Measurements from ENCODE around the gene PDE4B.

The PDE4B gene

GRCh38 chr1:66354311-66355201 lies 561.9 kb downstream of the PDE4B start:
- H3K9me3 Mint-ChIP-seq, result no peaks in the 10 kb centered on the region
- DNase-seq (ENCODE audit: low spot score in 2 of 2) (no peak), ATAC-seq (no peak)
- H3K4me1 Mint-ChIP-seq, result peaks cover 91% of the 10 kb centered on the region
- H3K4me3 Mint-ChIP-seq, result no peak overlapping the region
- peaks cover 98% of the 10 kb centered on the region for H3K36me3 Mint-ChIP-seq
- H3K27ac Mint-ChIP-seq, result no peak overlapping the region

DNA sequence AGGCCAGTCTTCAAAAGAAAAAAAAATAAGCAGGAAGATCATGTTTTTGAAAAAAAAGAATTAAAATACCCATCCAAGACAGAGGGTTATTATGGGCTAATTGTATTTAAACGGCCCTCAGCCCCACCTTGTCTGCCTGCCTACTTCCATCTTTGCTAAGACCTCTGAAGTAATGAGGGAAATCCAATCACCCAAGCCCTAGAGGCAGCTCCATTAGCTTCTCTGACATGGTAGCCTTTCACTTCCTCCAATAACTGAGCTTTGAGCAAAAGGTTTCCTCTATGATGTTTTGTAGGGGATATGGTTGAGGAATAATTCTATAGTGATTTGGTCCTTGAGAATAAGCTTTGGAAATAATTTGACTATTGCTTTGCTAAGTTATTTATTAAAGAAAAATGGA lies 563.1 kb downstream of the PDE4B start:
- H3K4me3 Mint-ChIP-seq, result no peak overlapping the region

DNA sequence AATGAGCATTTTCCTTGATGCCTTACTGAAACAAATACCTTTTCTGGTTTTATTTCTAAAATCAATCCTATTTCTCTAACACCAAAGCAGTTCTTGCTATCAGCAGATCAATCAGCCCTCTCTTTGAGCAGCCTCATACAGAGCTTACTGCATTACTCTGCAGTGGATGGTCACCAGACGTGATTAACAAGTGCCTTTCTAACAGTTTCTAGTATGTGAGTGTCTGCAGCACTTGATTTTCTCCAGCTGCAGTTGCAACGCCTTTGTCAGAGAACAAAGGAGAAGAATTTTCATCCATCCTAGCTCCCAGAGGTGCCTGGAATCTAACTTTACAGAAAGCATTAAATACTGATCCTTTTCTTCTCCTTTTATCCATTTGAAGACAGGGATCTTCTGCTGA lies 563.9 kb downstream of the PDE4B start:
- H3K4me1 Mint-ChIP-seq, result peaks cover 85% of the 10 kb centered on the region
- peak overlapping the region; percentile 31 for H3K4me3 Mint-ChIP-seq
- H3K36me3 Mint-ChIP-seq, result peaks cover 100% of the 10 kb centered on the region
- H3K9me3 Mint-ChIP-seq, result no peaks in the 10 kb centered on the region
- ATAC-seq, result no peak
- no peak for DNase-seq (ENCODE audit: low spot score in 2 of 2)
- peak overlapping the region; percentile 38 for H3K27ac Mint-ChIP-seq

More for the DNA sequence above, 563.1 kb downstream of the PDE4B start:
- DNase-seq (ENCODE audit: low spot score in 2 of 2) (no peak), ATAC-seq (no peak)
- Mint-ChIP-seq H3K36me3 (peaks cover 100% of the 10 kb centered on the region), H3K4me1 (peaks cover 88% of the 10 kb centered on the region), H3K27ac (peak overlapping the region; percentile 38), H3K9me3 (no peaks in the 10 kb centered on the region)

- no peak for ATAC-seq
- Mint-ChIP-seq H3K4me3 (peak overlapping the region; percentile 31), H3K9me3 (no peaks in the 10 kb centered on the region), H3K4me1 (peaks cover 85% of the 10 kb centered on the region), H3K27ac (peak overlapping the region; percentile 38), H3K36me3 (peaks cover 100% of the 10 kb centered on the region)
- DNase-seq (ENCODE audit: low spot score in 2 of 2), result no peak
Measured at GRCh38 chr1:66357021-66357420, 564.3 kb downstream of the PDE4B start.

DNA sequence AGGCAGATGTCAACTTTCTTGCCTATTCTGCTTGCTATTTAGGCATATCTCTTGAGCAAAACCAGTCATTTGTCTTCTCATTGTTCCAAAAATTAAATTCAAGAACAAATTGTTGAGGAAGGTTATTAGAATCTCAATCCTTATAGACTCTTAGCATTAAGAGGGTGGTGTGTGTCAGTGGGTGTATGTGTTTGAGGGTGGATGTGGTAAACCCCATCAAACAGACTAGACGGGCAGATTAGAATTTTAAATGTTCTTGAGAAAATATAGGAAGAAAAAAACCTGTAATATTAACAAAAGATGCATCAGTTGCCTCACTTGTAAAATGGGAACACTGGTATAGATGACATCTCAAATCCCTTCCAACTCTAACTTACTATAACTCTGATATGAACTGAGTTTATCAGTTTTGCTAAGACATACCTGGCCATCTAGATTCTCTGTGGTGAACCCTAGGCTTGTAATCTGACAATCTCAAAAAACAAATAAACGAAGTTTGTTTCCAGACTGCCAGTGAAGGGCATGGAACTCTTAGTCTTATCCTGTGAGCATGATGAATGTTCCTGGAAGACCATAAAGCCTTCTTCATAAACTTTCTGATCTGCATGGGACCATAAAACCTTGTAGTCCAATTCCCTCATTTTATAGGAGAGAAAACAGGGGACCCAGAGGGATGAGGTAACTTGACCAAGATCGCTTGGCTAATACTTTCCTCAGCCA lies 564.9 kb downstream of the PDE4B start:
- Mint-ChIP-seq H3K27ac (peak overlapping the region; percentile 38), H3K4me3 (peak overlapping the region; percentile 31), H3K4me1 (peaks cover 85% of the 10 kb centered on the region), H3K36me3 (peaks cover 100% of the 10 kb centered on the region), H3K9me3 (no peaks in the 10 kb centered on the region)
- ATAC-seq, result peak; percentile 56
- no peak for DNase-seq (ENCODE audit: low spot score in 2 of 2)

DNA sequence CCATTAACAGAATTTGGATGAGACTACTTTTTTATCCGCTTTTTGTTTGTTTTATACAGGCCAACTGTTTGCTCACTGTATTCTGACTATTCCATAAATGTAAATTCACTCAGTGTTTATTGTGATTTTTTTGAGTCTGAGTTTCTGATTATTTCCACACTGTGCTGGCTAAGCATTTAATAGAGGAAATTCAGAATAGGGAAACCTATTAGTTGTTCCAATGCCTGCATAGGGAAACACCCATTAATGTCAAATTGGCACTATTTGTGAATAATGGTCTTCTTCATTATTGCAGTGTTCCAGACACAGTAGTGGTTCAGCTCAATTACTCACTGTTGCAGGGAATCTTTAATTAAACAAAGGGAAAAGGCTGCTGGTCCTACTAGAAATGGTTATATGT lies 566.6 kb downstream of the PDE4B start:
- H3K36me3 Mint-ChIP-seq, result peaks cover 100% of the 10 kb centered on the region
- H3K9me3 Mint-ChIP-seq, result no peaks in the 10 kb centered on the region
- H3K4me1 Mint-ChIP-seq, result peaks cover 76% of the 10 kb centered on the region
- H3K4me3 Mint-ChIP-seq, result no peak overlapping the region
- no peak overlapping the region for H3K27ac Mint-ChIP-seq
- ATAC-seq (no peak), DNase-seq (ENCODE audit: low spot score in 2 of 2) (no peak)

GRCh38 chr1:66359815-66360214 lies 567.1 kb downstream of the PDE4B start:
- Mint-ChIP-seq H3K36me3 (peaks cover 100% of the 10 kb centered on the region), H3K9me3 (no peaks in the 10 kb centered on the region), H3K4me1 (peaks cover 76% of the 10 kb centered on the region), H3K27ac (peak overlapping the region; percentile 43), H3K4me3 (no peak overlapping the region)
- ATAC-seq (no peak), DNase-seq (ENCODE audit: low spot score in 2 of 2) (no peak)

DNA sequence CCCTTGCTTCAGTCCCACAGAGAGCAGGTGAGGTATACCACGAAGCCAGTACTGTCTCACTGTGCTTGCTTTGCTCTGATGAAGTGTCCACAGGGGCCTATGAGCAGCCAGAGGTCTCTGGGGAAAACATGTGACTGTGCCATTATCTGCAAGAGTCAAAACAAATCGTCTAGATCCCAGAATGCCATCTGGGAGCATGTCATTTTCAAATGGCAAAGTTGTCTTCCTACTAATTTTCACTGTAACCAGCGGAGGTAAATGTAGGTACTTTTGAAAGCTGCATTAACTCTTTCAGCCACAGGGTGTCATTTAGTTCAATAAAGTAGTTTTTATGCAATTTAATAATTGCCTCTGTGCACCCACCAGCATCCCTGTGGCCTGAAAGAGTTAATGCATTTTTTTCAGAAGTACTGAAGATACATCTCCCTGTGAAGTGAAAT lies 567.6 kb downstream of the PDE4B start:
- ATAC-seq (no peak), DNase-seq (ENCODE audit: low spot score in 2 of 2) (no peak)
- Mint-ChIP-seq H3K4me1 (peaks cover 81% of the 10 kb centered on the region), H3K4me3 (no peak overlapping the region), H3K27ac (peak overlapping the region; percentile 43), H3K36me3 (peaks cover 100% of the 10 kb centered on the region), H3K9me3 (no peaks in the 10 kb centered on the region)

GRCh38 chr1:66364578-66365391 lies 572.1 kb downstream of the PDE4B start:
- H3K9me3 Mint-ChIP-seq, result no peaks in the 10 kb centered on the region
- H3K27ac Mint-ChIP-seq, result peak overlapping the region; percentile 78
- DNase-seq (ENCODE audit: low spot score in 2 of 2) (peak in 1 of 2 donors; percentile 49), ATAC-seq (peak; percentile 86)
- H3K4me3 Mint-ChIP-seq, result peak overlapping the region; percentile 31
- peaks cover 72% of the 10 kb centered on the region for H3K4me1 Mint-ChIP-seq
- H3K36me3 Mint-ChIP-seq, result peaks cover 100% of the 10 kb centered on the region

GRCh38 chr1:66365635-66366034 lies 572.9 kb downstream of the PDE4B start:
- H3K4me1 Mint-ChIP-seq, result peaks cover 72% of the 10 kb centered on the region
- H3K4me3 Mint-ChIP-seq, result no peak overlapping the region
- H3K27ac Mint-ChIP-seq, result peak overlapping the region; percentile 78
- H3K9me3 Mint-ChIP-seq, result no peaks in the 10 kb centered on the region
- ATAC-seq (no peak), DNase-seq (ENCODE audit: low spot score in 2 of 2) (no peak)
- peaks cover 100% of the 10 kb centered on the region for H3K36me3 Mint-ChIP-seq

DNA sequence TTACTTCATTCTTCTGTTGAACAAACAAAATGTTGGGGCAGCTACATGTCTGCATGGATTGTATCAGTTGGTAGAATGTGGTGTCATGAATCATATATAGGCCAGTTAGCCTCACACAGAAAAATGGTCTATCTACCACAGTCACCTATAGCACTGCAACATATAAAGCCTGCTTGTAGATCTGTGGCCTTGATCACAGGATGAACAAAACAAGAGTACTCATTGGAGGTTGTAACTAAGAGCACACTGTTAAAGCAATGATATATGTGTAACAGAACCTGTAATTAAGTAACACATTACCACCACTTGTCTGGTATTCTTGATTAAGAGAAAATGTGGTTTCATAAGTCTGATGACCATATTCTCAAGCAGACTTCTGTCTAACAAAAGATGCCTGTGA lies 573.9 kb downstream of the PDE4B start:
- DNase-seq (ENCODE audit: low spot score in 2 of 2), result peak in 1 of 2 donors; percentile 42
- peak; percentile 68 for ATAC-seq
- Mint-ChIP-seq H3K9me3 (no peaks in the 10 kb centered on the region), H3K4me1 (peaks cover 77% of the 10 kb centered on the region), H3K36me3 (peaks cover 100% of the 10 kb centered on the region), H3K27ac (peak overlapping the region; percentile 78), H3K4me3 (peak overlapping the region; percentile 23)

- H3K4me3 Mint-ChIP-seq, result peak overlapping the region; percentile 23
- H3K27ac Mint-ChIP-seq, result peak overlapping the region; percentile 78
- DNase-seq (ENCODE audit: low spot score in 2 of 2) (no peak), ATAC-seq (peak; percentile 2)
- H3K4me1 Mint-ChIP-seq, result peaks cover 77% of the 10 kb centered on the region
- no peaks in the 10 kb centered on the region for H3K9me3 Mint-ChIP-seq
- peaks cover 100% of the 10 kb centered on the region for H3K36me3 Mint-ChIP-seq
Measured at GRCh38 chr1:66367369-66367768, 574.7 kb downstream of the PDE4B start.

DNA sequence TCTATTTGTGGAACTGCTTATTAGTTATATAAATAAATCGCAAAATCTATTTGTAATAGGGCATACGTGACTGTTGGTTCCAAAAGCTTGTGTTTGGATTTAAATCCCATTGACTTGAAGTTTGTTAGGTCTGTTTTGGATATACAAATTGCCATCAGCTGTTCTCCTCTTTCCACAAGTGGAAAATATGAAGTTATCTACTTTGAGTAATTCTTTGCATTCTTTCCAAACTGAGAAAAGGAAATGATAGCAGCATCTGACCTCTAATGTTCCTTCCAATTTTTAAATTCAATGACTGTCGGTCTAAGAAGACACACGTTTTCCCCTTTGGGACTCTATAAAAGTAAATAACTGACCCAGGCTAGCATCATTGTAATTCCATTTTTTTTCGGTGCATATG lies 575.6 kb downstream of the PDE4B start:
- H3K27ac Mint-ChIP-seq, result no peak overlapping the region
- ATAC-seq (no peak), DNase-seq (ENCODE audit: low spot score in 2 of 2) (no peak)
- H3K4me3 Mint-ChIP-seq, result no peak overlapping the region
- peaks cover 100% of the 10 kb centered on the region for H3K36me3 Mint-ChIP-seq
- no peaks in the 10 kb centered on the region for H3K9me3 Mint-ChIP-seq
- H3K4me1 Mint-ChIP-seq, result peaks cover 81% of the 10 kb centered on the region

DNA sequence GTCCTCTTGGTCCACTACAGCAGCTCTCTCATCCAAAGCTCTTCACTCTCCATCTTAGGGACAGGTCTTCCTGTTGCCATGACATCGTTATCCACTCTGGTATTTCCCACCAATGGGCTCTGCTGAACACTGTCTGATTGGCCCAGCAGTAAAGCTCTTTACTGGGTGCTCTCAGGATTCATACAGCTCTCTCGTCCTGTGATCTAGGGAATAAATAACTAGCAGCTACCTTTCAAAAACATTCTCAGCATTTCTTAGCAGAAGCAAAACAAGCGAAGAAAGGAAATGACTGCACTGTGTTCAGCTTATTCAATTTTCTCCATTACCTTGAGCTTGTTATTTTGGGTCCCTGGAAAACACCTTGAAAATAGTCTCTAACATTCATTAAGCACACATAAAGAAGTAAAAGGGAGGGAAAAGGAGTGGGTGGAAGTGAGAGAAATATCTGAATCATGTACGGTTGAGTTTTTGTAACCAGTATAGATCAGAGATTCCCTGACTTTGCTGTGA lies 577.8 kb downstream of the PDE4B start:
- Mint-ChIP-seq H3K36me3 (peaks cover 98% of the 10 kb centered on the region), H3K9me3 (no peaks in the 10 kb centered on the region)

More for the DNA sequence above, 577.8 kb downstream of the PDE4B start:
- DNase-seq (ENCODE audit: low spot score in 2 of 2) (peak in 1 of 2 donors; percentile 56), ATAC-seq (peak; percentile 5)
- Mint-ChIP-seq H3K27ac (peak overlapping the region; percentile 90), H3K4me3 (peak overlapping the region; percentile 56), H3K4me1 (peaks cover 79% of the 10 kb centered on the region)

Data from stimulated activated effector memory CD8-positive, alpha-beta T cell treated with anti-CD3 and anti-CD28 coated beads, Interleukin-12 subunit alpha, Interleukin-12 subunit beta, amount 100 ng/mL, for 72 hours (primary cell).